HG03060 (cell line): ENCODE data around the gene ARMC7.
"Not testable (repeated sequence)": the region's sequence is repeated elsewhere in the genome, so short reads cannot be mapped to it uniquely, and the experiment has no call there.

ENCODE experiments used
- ATAC-seq: cut with Tn5 transposase; IDR thresholded peaks from one replicate; pipeline ENCODE4 v1.9.1; 2021; ENCODE audit warnings: low read depth, moderate number of reproducible peaks; ENCODE audit not compliant: unreplicated experiment

Gene ARMC7

GRCh38 chr17:75109407-75110233 lies at the start of gene ARMC7:
TSS of gene ARMC7 (plus strand) at chr17:75109969. CDS start at chr17:75110289, 320 bp downstream.
- ATAC-seq = peak; percentile 55

- ATAC-seq = no peak
These were observed 49.2 kb upstream of the ARMC7 start for GRCh38 chr17:75060434-75061054.

- no peak for ATAC-seq
These were observed 48.7 kb upstream of the ARMC7 start for GRCh38 chr17:75061055-75061438.

GRCh38 chr17:75061618-75062017 lies 48.2 kb upstream of the ARMC7 start:
- ATAC-seq = no peak

GRCh38 chr17:75063201-75063600 lies 46.6 kb upstream of the ARMC7 start:
- no peak for ATAC-seq

- no peak for ATAC-seq
These were observed 46.1 kb upstream of the ARMC7 start for GRCh38 chr17:75063626-75064025.

GRCh38 chr17:75064040-75064439 lies 45.7 kb upstream of the ARMC7 start:
- ATAC-seq = no peak

GRCh38 chr17:75064460-75064859 lies 45.3 kb upstream of the ARMC7 start:
- ATAC-seq = no peak

- no peak for ATAC-seq
These were observed 44.8 kb upstream of the ARMC7 start for GRCh38 chr17:75064867-75065561.

- ATAC-seq = no peak
These were observed 44.1 kb upstream of the ARMC7 start for GRCh38 chr17:75065562-75066151.

GRCh38 chr17:75067856-75068255 lies 41.9 kb upstream of the ARMC7 start:
- ATAC-seq = no peak

- no peak for ATAC-seq
These were observed 41.0 kb upstream of the ARMC7 start for GRCh38 chr17:75068750-75069149.

- ATAC-seq = no peak
These were observed 40.0 kb upstream of the ARMC7 start for GRCh38 chr17:75069783-75070182.

- not testable (repeated sequence) for ATAC-seq
These were observed 38.1 kb upstream of the ARMC7 start for GRCh38 chr17:75071478-75072271.

- ATAC-seq = not testable (repeated sequence)
These were observed 36.9 kb upstream of the ARMC7 start for GRCh38 chr17:75072909-75073308.

- no peak for ATAC-seq
These were observed 36.1 kb upstream of the ARMC7 start for GRCh38 chr17:75073618-75074047.

- no peak for ATAC-seq
These were observed 35.2 kb upstream of the ARMC7 start for GRCh38 chr17:75074532-75074931.

- ATAC-seq = no peak
These were observed 34.0 kb upstream of the ARMC7 start for GRCh38 chr17:75075597-75076336.

- no peak for ATAC-seq
These were observed 32.7 kb upstream of the ARMC7 start for GRCh38 chr17:75077072-75077495.
